T-helper 2 cell (primary cell): ENCODE data around the gene KRT76.
A peak's percentile ranks its signal among the peaks of the same experiment; 100 is the strongest.

Experiments
- DNase-seq, 5 experiments: peaks; one replicate each; pipeline versions ENCODE4 v3.0.0 to v3.0.0-alpha.2; 2012 to 2022
- total RNA-seq, 2 donors: gene quantifications; one replicate each; lab custom pipeline; 2026; lab: John Stamatoyannopoulos, UW

The KRT76 gene
- 0 reads per million in 2 donors for total RNA-seq

DNA sequence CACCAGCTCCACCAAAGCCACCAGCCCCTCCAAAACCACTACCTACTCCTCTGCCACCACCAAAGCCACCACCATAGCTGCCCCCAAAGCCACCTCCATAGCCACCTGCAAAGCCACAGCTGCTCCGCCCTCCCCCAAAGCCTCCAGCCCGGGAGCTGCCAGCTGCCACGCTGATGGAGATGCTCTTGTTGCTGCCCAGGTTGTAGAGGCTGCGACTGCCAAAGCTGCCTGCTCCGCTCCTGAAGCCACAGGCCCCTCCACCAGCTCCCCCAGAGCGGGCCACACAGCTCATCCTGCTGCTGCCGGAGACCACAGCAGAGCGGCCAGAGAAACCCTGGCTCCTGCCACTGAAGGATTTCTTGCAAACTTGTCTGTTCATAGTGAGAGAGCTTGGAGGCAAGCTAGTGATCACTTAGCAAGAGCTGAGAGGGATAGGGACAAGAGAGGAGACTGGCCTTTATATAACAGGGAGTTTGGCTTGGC lies at the start of gene KRT76:
KRT76 (minus strand) TSS at position 433 of the 483 bp plus-strand sequence; CDS start at position 379, 54 bp downstream.
- no peak for DNase-seq

DNA sequence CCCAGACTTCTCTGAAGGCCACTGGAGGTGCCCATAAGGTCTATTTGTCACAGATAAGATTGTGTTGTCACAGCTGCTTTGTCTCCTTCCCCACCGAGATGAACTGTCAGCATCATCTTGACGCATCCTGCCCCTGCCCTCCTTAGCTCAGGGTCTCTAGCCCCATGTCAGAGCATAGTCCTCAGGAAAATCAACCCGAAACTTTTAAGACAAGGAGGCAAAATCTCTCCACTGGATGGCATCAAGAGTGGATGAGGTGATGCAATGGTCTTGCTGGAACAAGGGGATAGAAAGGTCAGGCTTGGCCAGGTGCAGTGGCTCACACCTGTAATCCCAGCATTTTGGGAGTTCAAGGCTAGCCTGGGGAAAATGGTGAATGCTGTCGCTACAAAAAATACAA lies 48.8 kb upstream of the KRT76 start:
- no peak for DNase-seq

DNA sequence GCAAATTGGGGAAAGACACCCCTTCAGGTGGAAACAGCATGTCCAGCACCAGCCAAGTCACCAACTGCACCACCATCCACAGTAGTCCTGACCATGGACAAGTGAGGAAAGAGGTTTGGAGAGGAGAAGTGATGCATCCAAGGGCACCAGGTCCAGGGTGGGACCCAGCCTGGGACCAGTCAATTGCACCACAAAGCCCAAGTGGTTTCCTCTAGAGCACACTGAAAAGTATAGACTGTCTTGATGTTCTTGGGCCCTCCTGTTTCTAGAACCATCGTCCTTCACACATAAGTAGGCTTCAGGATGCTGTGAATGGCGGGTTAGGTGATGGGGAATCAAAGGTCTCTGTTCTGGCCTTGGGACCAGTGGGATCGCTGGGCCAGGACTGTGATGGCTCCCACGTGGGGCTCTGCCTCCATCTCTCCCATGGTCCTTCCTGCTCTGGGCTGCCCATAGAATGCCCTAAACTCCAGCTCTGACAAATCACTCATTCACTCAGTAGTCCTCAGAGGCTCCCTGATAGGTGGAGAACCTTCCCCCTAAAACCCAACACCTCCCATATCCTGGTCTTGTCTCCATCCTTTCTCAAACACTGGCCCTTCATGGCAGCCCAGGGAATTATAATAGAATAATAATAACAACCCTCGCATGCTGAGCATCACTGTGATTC lies 47.7 kb upstream of the KRT76 start:
- no peak for DNase-seq

DNA sequence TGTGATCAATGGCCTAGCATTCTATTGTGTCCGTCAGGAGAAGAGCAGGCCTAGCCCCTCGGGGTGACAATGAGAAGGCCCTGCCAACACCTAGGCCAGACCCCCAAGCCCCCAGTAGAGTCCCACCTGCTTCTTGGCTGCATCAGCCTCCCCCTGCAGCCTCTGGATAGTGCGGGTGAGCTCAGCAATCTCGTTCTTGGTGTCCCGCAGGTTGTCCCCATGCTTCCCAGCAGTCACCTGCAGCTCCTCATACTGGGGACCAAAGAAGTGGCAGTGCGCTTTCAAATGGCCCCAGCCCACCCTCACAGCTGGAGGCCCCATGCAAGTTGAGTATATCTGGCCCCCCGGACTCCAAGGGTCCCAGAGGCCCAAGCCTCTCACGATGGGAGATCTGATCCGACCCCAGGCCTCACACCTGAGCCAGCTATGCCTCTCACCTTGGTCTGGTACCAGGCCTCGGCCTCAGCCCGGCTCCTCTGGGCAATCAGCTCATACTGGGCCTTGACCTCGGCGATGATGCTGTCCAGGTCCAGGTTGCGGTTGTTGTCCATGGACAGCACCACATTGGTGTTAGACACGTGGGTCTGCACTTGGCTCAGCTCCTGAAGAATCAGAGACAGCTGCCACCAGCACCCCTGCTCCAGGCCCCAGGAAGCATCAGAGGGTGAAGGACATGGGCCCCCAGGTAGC lies 46.8 kb upstream of the KRT76 start:
- no peak for DNase-seq

DNA sequence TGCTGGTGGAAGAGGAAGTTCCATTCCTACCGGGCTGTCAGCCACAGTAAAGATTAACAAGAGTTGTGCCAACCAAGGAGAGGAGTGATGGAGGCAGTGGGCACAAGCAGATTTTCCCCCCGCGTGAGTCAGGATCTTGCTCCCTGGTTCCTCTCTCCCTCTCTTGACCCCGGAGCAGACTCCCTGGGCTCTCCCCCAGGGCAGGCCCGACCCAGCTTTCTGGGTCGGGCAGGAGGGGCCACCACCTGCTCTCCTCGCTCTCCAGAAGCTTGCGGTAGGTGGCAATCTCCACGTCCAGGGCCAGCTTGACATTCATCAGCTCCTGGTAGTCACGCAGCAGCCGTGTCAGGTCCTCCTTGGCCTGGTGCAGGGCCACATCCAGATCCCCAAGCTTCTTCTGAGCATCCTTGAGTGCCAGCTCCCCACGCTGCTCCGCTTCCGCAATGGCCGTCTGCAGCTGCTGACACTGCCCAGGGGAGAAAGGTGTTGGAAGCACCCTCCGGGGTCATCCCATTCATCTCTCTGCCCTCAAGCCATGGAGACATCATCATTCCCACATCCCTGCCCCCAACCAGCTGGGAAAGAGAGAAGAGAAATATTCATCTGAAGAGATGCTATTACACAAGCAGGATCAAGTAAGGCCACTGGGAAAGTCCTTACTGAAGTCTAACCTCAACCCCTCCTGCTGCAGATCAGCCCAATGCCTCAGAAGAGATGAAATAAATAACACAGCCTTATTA lies 45.8 kb upstream of the KRT76 start:
- DNase-seq = no peak

DNA sequence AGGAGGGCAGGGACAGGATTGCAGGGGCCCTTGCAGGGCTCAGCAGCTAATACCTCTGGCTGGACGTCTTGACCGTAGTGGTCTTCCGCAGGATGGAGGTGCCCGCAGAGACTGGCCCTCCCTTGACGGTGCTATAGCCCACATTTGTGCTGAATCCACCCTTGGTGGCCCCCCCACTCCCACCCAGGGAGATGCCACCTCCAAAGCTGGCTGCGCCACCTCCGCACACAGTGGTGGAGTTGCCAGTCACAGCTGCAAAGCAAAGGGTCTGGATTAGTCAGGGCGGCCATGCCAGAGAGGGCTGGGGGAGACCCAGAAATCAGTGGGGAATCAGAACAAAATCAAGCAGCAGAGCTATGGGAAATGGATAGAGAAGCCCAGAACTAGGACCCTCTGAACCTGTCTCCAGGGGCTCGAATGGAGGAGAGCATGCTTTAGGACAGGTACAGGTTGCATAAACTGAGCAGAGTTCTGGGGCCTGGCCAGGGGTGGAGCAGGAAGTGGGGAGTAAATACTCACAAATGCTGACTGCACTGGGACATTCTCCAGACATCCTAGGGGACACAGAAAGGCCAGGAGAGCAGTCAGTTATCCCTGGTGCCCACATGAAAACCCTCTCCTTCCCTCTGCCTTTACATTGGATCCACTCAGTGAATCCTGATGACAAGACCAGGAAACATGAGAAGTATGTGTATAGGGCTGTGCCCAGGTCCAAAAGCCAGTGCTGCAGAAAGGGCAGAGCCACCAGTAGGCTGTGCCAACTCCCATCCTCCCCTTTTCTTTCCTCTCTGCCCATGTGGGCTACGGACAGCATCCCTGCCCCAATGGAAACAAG lies 44.9 kb upstream of the KRT76 start:
- DNase-seq = no peak

DNA sequence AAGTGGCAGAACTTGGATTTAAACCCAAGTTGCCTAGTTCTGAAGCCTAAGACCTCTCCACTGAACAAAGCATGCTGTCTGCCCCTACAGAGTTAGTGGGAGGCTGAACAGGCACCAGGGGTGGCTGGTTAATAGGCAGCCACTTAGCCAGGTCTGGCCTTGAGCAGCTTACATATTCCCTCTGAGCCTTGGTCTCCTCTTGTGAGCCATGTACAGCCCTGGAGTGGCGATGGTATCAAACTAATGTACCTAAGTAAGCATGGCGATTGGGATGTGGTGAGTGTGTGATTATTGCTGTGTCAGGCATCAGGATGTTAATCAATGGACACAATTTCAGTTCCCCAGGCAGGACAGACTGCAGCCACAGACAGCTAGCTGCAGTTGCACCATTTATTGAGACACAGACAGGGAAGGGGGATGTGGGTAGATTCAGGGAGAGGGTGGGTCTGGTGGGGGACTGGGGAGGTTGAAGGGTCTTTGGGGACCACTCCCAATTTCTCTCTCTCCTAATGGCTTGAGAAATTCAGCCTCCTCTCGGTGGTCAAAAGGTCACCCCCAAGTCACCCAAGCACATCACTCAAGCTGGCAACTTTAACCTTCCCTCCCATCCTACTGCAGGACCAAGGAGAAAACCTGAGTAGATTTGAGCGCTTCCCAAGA lies 44.1 kb upstream of the KRT76 start:
- no peak for DNase-seq

DNA sequence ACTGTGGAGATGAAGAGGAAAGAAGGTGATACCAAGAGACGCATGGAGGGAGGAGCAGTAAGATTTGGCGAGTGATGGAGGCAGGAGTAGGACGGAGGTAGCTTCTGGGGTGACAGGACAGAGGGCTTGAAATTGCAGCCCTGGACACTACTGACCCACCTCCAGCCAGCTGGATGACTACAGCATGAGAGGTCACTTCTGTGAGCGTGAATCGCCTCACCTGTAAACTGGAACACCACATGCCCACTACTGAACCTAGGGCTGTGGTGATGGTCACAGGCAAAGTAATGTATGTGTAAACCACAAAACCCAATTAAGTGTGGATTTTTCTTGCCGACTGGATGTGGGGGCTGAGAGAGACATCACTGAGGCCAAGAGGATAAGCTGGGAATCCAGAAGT lies 43.4 kb upstream of the KRT76 start:
- DNase-seq = no peak

DNA sequence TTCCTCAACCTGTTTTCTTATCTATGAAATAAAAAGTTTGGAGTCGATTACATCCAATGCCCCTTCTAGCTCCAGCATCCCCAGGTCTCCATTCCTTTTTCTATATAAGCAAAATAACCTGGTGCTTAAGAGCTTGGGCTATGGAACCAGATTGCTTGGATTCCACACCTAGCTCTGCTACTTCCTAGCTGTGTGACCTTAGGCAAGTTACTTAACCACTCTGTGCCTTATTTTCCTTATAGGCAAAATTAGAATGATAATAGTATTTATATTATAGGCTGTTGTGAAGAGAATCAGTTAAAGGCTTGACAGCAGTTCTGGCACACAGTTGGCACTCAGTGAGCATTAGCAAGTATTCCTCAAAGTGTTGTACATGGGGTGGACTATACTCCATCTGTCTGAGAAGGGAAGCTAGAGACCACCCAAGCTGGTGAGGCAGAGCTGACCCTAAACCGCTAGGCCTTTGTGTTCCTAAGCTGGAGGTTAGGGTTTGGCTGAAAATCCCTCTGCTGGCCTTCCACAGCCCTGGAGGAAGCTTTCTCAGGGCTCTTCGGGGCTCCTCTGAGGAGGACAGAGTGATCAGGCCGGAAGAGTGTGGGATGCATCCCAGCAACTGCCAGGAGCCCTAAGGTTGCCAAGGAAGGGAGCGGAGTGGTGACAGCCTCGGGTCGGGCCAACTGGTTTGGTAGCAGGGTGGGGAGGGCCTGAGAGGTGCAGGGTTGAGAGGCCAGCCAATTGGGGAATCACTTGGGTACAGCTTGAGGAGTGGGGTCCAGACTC lies 42.8 kb upstream of the KRT76 start:
- DNase-seq = no peak

DNA sequence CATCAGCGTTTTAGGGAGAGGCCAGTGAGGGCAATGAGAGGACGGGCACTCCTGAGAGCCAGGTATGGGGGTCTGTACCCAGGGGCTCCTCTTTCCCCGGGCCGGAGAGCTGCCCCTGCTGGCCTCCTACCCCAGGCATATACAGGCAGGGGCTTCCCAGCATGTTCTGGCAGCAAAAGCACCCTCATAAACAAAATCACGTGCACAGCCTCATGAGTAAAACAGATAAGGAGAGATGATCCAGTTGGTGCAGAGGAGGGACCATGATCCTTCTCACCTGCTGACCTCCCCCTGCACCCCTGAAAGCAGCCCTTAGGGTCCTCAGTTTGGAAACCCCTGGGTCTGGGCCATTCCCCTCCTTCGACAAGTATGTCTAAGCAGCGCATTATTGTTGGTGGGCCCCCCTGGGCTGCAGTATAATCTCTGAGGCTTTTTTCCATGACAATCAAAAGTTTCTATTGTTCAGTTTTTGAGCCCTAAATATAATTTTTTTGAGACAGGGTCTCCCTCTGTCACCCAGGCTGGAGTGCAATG lies 41.8 kb upstream of the KRT76 start:
- DNase-seq = no peak

DNA sequence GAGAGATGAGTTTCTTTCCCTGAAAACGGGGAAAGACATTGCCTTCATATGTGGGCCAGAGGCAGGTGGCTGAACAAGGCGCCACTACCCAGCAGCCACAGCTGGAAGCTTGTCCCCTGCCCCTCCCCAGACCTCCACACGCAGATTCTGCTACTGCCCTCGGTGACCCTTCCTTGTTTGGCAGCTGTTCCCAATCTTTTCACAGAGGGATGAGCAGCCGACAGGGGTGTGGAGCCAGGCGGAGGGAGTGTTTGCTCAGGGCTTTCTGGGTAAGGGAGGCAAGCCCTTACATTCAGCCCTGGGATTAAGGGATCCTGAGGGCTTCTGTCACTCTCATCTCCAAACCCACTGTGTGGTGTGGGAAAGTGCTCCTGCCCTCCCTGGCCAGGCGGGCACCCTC lies 41.2 kb upstream of the KRT76 start:
- no peak for DNase-seq

DNA sequence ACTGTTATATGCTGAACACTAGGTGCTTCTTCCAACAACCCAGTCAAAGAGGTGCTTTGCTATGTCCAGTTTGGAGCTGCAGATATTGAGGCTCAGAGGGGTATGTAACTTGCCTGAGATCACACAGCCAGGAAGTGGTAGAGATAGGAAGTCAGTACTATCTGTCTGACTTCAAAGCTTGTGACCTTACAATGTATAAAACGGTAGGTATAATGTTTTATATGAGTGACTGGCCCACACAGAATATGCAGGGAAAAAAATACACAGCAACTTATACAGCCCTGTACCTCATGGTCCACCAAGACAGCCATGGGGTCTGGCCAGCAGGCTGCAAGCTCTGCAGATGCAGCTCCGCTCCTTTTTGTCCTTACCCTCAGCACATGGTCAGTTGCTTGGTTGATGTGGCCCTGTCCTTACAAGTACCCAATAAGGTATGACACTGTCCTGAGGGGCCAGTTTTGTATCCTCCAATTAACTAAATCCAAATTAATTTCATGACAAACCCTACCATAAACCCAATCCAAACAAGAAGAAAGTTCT lies 40.6 kb upstream of the KRT76 start:
- DNase-seq = peak in 1 of 5 experiments; percentile 21

DNA sequence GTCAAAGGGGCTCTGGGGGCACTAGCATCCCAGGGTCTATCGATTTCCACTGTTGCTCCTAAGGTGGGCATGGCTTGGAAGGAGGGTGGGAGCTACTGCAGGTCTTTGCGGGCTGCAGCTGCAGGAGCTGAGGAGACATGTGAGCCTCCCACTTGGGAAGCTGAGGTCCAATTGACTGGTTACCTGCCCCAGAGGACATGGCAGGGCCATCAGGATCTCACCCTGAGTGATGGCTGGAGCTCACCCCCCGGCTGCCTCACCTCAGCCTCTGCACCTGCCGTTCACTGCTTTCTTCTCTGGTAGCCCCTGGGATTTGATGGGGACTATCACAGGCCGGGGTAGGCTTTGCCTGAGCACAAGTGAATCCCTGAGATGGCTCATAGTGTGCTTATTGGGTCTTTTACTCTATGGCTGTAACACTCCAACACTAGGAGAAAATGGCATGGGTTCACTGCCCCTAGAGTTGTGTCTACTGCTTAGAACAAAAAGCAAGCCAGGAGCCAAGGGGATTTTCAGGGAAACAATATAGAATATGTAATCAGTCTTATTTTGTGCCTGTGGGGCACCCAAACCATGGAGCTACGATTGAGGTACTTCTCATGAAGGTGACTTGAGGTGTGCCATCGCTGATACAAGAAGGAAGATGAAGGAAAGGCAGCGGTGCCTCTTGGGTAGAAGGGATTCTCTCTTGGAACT lies 40.0 kb upstream of the KRT76 start:
- DNase-seq = no peak

DNA sequence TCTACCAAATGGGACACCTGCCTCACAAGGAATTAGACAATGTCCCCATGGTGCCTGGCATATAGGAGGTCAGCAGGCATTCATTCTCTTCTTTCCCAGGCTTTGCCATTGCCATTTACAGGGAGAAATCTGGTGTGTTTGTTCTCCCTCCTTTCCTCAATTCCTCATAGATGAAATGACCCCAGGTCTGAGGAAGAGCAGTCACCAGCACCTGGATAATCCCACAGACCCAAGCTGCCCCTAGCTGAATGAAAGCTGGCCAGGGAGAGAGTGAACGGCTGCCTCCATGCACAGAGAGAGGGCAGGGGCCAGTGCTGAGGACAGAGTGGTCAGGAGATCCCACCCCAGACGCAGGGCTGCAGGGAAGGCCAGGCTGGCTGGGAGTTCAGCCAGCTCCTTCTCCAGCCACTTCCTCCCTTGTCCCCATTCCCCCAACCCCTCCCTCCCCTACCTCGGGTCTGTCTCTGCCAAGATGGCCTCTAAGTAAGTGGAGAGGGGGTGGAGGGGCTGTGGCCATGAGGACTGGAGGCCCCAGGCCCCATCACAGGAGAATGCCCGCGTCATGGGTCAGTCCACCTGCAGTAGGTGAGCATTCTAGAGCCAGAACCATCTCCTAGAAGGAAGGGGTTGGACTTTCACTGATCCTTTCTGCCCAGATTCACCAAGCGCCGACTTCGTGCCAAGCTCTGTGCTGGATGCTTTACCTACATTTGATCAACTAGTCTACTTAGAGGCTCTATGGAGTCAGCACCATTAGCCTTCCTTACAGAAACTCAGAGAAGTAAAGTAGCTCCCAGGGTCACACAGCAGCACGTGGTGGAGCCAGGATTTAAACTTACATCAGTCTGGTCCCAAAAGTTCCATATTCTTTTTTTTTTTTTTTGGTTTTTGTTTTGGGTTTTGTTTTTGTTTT lies 38.8 kb upstream of the KRT76 start:
- no peak for DNase-seq

DNA sequence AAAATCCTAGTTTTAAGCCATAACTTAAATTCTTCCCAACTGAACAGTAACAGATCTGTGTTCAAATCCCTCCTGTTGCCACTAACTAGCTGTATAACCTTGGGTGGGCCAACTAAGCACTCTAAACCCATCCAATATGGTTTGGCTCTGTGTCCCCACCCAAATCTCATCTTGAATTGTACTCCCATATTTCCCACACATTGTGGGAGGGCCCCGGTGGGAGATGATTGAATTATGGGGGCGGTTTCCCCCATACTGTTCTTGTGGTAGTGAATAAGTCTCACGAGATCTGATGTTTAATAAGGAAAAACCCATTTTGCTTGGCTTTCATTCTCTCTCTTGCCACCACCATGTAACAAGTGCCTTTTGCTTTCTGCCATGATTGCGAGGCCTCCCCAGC lies 38.0 kb upstream of the KRT76 start:
- DNase-seq = no peak

DNA sequence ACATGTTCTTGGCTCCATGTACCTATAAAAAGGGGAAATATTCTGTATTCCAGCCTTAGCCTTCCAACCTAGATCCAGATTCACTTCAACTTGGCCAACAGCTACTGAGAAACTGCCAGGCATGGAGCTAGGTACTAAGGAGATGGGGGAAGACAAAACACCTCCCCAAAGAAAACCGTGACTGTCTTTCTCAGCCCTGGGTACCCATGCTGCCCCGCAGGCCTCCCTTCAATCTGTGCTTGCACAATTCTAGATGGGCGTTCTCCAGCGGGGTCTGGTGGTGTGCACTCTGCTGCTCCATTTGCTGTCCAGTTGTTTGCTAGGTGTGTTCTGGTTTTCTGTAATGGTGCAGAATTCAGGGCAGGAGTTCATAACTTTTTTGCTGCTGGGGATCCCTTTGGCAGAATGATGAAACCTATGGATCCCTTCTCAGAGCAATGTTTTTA lies 37.6 kb upstream of the KRT76 start:
- DNase-seq = no peak

DNA sequence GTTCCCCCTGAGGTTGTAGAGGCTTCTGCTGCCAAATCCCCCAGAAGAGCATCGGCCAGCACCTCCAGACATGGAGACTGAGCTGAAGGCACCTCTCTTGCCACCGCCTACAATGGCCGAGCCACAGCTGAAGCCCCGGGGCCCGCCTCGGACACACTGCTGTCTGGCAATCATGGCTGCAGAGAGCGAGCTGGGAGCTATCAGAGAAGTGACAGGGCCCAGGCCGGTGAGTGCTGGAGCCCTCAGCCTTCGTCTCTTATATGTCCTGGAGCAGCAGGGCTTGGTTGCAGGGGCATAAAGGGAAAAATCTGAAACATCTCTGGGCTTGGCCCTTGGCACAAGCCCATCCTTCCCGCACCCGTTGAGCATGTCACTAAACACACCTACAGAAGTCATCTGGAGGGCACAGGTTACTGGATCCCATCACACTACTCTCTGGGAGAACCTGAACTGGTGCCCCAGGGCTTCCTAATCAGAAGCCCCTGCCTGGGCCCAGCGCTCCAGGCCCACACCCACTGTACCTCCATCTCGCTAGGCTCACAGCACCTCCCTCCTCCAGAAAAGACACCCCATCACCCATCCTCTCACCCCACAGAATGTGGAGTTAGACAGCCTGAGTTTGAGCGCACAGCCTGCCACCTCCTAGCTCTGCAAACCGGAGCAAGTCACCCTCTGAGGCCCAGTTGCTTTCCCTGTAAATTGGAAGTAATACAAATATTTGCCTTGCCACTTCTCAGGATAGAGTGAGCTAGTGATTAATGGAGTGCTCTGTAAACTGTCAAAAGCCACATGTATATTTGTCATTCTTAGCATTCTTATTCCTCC lies 37.0 kb upstream of the KRT76 start, which contains the start of gene KRT4:
KRT4 (minus strand) TSS at position 232 of the 825 bp plus-strand sequence; CDS start at position 174, 58 bp downstream.
- DNase-seq = no peak
